ENCODE data around the gene PPM1D.
"Not testable (repeated sequence)": the region's sequence is repeated elsewhere in the genome, so short reads cannot be mapped to it uniquely, and the experiment has no call there.

Gene PPM1D

GRCh38 chr17:60627124-60627523 lies 27.1 kb downstream of the PPM1D start:
- DNase-seq = no peak

- DNase-seq = no peak
These were observed 28.4 kb downstream of the PPM1D start for GRCh38 chr17:60628252-60628889.

- DNase-seq = no peak
These were observed 29.1 kb downstream of the PPM1D start for GRCh38 chr17:60629120-60629519.

- DNase-seq = no peak
These were observed 30.4 kb downstream of the PPM1D start for GRCh38 chr17:60630352-60630751.

GRCh38 chr17:60631119-60631518 lies 31.1 kb downstream of the PPM1D start:
- DNase-seq = no peak

- no peak for DNase-seq
These were observed 37.7 kb downstream of the PPM1D start for GRCh38 chr17:60637683-60638082.

GRCh38 chr17:60639019-60639330 lies 39.0 kb downstream of the PPM1D start:
- DNase-seq = no peak

GRCh38 chr17:60640503-60640902 lies 40.5 kb downstream of the PPM1D start:
- DNase-seq = no peak

GRCh38 chr17:60641126-60641525 lies 41.1 kb downstream of the PPM1D start:
- no peak for DNase-seq

- DNase-seq = peak; percentile 78
These were observed 41.8 kb downstream of the PPM1D start for GRCh38 chr17:60641810-60642220.

- DNase-seq = no peak
These were observed 46.0 kb downstream of the PPM1D start for GRCh38 chr17:60645918-60646523.

GRCh38 chr17:60646701-60647100 lies 46.7 kb downstream of the PPM1D start:
- DNase-seq = no peak

- DNase-seq = no peak
These were observed 47.7 kb downstream of the PPM1D start for GRCh38 chr17:60647705-60648104.

GRCh38 chr17:60652454-60653247 lies 52.7 kb downstream of the PPM1D start:
- DNase-seq = no peak

GRCh38 chr17:60653569-60653968 lies 53.6 kb downstream of the PPM1D start:
- DNase-seq = no peak

GRCh38 chr17:60656499-60656898 lies 56.5 kb downstream of the PPM1D start:
- no peak for DNase-seq

GRCh38 chr17:60659156-60659555 lies 59.2 kb downstream of the PPM1D start:
- no peak for DNase-seq

- no peak for DNase-seq
These were observed 61.5 kb downstream of the PPM1D start for GRCh38 chr17:60661489-60661888.

GRCh38 chr17:60664022-60664421 lies 64.0 kb downstream of the PPM1D start:
- no peak for DNase-seq

GRCh38 chr17:60665602-60666001 lies 65.6 kb downstream of the PPM1D start:
- DNase-seq = no peak

GRCh38 chr17:60668741-60669140 lies 68.7 kb downstream of the PPM1D start:
- not testable (repeated sequence) for DNase-seq

GRCh38 chr17:60671482-60671881 lies 71.5 kb downstream of the PPM1D start:
- no peak for DNase-seq

- DNase-seq = not testable (repeated sequence)
These were observed 74.6 kb downstream of the PPM1D start for GRCh38 chr17:60674637-60675036.

- no peak for DNase-seq
These were observed 76.0 kb downstream of the PPM1D start for GRCh38 chr17:60675997-60676396.
